Muscle layer of duodenum (tissue), 2 donors: ENCODE data around the gene ADCY2.

Source experiments
- H3K27ac ChIP-seq: one replicate; pipeline ENCODE4 v1.7.0; 2013; ENCODE audit warnings: mild to moderate bottlenecking, low read length
- H3K27me3 ChIP-seq: one replicate; pipeline ENCODE4 v1.7.0; 2013; ENCODE audit warnings: low read depth, mild to moderate bottlenecking, control low read depth, low read length
- H3K36me3 ChIP-seq, 2 donors: one replicate each; pipeline ENCODE4 v1.7.0; 2013; ENCODE audit warnings: low read length in 2 of 2, control low read depth in 1 of 2, mild to moderate bottlenecking in 1 of 2; ENCODE audit not compliant: insufficient read depth in 2 of 2, control insufficient read depth in 1 of 2
- H3K4me1 ChIP-seq, 2 donors: one replicate each; pipeline ENCODE4 v1.7.0; 2013; ENCODE audit warnings: low read length in 2 of 2, mild to moderate bottlenecking in 2 of 2, control low read depth in 1 of 2, moderate library complexity in 1 of 2; ENCODE audit not compliant: insufficient read depth in 2 of 2, control insufficient read depth in 1 of 2
- H3K4me3 ChIP-seq, 2 donors: one replicate each; pipeline ENCODE4 v1.7.0; 2013; ENCODE audit warnings: low read length in 2 of 2, low read depth in 1 of 2, mild to moderate bottlenecking in 1 of 2
- H3K9me3 ChIP-seq, 2 donors: one replicate each; pipeline ENCODE4 v1.7.0; 2013; ENCODE audit warnings: low read length in 2 of 2, control low read depth in 1 of 2, mild to moderate bottlenecking in 1 of 2; ENCODE audit not compliant: control insufficient read depth in 1 of 2
- donor health status: healthy.

Gene ADCY2

GRCh38 chr5:7816535-7816901, 420.6 kb downstream of the ADCY2 start:
- H3K36me3 ChIP-seq = no peaks in the 10 kb centered on the region
- no peaks in the 10 kb centered on the region for H3K4me1 ChIP-seq
- H3K27ac ChIP-seq = no peak overlapping the region
- no peak overlapping the region for H3K4me3 ChIP-seq
- H3K27me3 ChIP-seq = no peaks in the 10 kb centered on the region
- H3K9me3 ChIP-seq = no peaks in the 10 kb centered on the region

- H3K27ac ChIP-seq = no peak overlapping the region
- no peaks in the 10 kb centered on the region for H3K36me3 ChIP-seq
- H3K4me3 ChIP-seq = no peak overlapping the region
- no peaks in the 10 kb centered on the region for H3K9me3 ChIP-seq
- no peaks in the 10 kb centered on the region for H3K27me3 ChIP-seq
- H3K4me1 ChIP-seq = no peaks in the 10 kb centered on the region
Measured at GRCh38 chr5:7822449-7822848, 426.5 kb downstream of the ADCY2 start.

DNA sequence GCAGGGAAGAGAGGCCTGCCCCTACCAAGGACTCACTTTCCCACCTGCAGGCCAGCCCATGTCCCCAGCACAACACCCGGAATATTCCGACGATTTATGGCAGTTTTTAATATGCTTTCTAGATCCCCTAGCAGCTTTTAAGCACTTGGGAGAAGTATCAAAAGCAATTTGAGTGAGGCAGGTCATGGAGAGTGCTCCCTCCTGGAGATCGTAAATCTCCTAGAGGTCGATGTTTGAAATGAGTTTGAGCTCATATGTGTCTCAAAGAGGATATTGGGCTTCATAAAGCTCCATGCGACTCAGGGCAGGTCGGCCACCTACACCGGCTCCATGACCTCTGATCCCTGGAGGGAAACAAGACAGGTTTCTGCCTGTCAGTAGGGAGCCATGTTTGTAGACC, 427.7 kb downstream of the ADCY2 start:
- H3K27ac ChIP-seq = no peak overlapping the region
- H3K9me3 ChIP-seq = no peaks in the 10 kb centered on the region
- H3K36me3 ChIP-seq = no peaks in the 10 kb centered on the region
- H3K27me3 ChIP-seq = no peaks in the 10 kb centered on the region
- H3K4me3 ChIP-seq = no peak overlapping the region
- H3K4me1 ChIP-seq = no peaks in the 10 kb centered on the region

GRCh38 chr5:7824995-7825394, 429.1 kb downstream of the ADCY2 start:
- H3K4me3 ChIP-seq = no peak overlapping the region
- H3K4me1 ChIP-seq = no peaks in the 10 kb centered on the region
- H3K27ac ChIP-seq = no peak overlapping the region
- H3K36me3 ChIP-seq = no peaks in the 10 kb centered on the region
- H3K27me3 ChIP-seq = no peaks in the 10 kb centered on the region
- H3K9me3 ChIP-seq = no peaks in the 10 kb centered on the region

DNA sequence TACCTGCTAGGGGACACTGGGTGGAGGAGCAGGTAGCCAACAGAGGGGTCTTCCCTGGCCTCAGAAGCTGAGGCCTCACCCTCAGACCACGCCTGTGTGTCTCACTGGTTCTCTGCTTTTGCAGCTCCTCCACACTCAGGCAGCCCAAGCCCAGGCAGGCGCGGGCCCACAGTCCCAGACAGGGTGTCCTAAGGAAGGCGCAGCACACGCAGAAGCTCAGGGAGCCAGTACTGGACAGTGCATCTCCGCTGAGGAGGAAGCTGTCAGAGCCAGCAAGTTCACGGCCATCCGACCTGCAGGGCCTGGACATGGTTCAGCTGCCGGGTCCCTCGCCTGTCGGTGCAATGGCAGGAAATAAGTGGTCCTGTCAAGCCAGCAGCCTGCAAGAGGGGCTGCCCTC, 429.7 kb downstream of the ADCY2 start:
- no peaks in the 10 kb centered on the region for H3K9me3 ChIP-seq
- H3K36me3 ChIP-seq = no peaks in the 10 kb centered on the region
- H3K27me3 ChIP-seq = no peaks in the 10 kb centered on the region
- no peaks in the 10 kb centered on the region for H3K4me1 ChIP-seq
- no peak overlapping the region for H3K27ac ChIP-seq
- H3K4me3 ChIP-seq = no peak overlapping the region

- Histone ChIP-seq H3K9me3 (no peaks in the 10 kb centered on the region), H3K4me3 (no peak overlapping the region), H3K4me1 (no peaks in the 10 kb centered on the region), H3K36me3 (no peaks in the 10 kb centered on the region), H3K27ac (no peak overlapping the region), H3K27me3 (no peaks in the 10 kb centered on the region)
Measured at GRCh38 chr5:7827610-7828009, 431.7 kb downstream of the ADCY2 start.

DNA sequence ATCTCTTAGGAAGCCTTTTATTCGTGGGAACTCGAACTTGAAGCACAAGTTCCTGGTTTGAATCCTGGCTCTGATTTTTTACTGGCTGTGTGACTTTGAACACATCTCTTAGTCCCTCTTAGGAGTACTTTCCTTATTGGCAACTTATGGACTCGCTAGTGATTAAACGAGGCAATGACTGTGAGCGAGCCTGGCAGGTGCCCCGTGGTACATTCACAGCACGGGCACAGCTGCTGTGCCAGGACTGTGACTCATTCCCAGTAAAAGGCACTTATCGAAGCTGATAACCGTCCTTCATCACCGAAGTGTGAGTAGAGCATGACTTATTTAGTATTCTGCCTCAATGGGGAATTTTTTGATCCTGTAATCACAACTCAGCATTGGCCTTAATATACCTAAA, 432.3 kb downstream of the ADCY2 start:
- H3K9me3 ChIP-seq = no peaks in the 10 kb centered on the region
- no peaks in the 10 kb centered on the region for H3K27me3 ChIP-seq
- no peak overlapping the region for H3K4me3 ChIP-seq
- no peak overlapping the region for H3K27ac ChIP-seq
- no peaks in the 10 kb centered on the region for H3K36me3 ChIP-seq
- H3K4me1 ChIP-seq = no peaks in the 10 kb centered on the region

GRCh38 chr5:7834982-7835381, 439.0 kb downstream of the ADCY2 start:
- H3K36me3 ChIP-seq = no peaks in the 10 kb centered on the region
- H3K4me3 ChIP-seq = no peak overlapping the region
- no peaks in the 10 kb centered on the region for H3K27me3 ChIP-seq
- H3K27ac ChIP-seq = no peak overlapping the region
- no peaks in the 10 kb centered on the region for H3K4me1 ChIP-seq
- H3K9me3 ChIP-seq = no peaks in the 10 kb centered on the region

GRCh38 chr5:7837403-7837802, 441.5 kb downstream of the ADCY2 start:
- H3K36me3 ChIP-seq = no peaks in the 10 kb centered on the region

GRCh38 chr5:7842531-7842930, 446.6 kb downstream of the ADCY2 start:
- Histone ChIP-seq H3K27ac (no peak overlapping the region), H3K4me3 (no peak overlapping the region), H3K4me1 (no peaks in the 10 kb centered on the region), H3K27me3 (no peaks in the 10 kb centered on the region), H3K9me3 (no peaks in the 10 kb centered on the region), H3K36me3 (no peaks in the 10 kb centered on the region)

More at GRCh38 chr5:7837403-7837802, 441.5 kb downstream of the ADCY2 start:
- Histone ChIP-seq H3K9me3 (no peaks in the 10 kb centered on the region), H3K27me3 (no peaks in the 10 kb centered on the region), H3K27ac (no peak overlapping the region), H3K4me1 (no peaks in the 10 kb centered on the region), H3K4me3 (no peak overlapping the region)

DNA sequence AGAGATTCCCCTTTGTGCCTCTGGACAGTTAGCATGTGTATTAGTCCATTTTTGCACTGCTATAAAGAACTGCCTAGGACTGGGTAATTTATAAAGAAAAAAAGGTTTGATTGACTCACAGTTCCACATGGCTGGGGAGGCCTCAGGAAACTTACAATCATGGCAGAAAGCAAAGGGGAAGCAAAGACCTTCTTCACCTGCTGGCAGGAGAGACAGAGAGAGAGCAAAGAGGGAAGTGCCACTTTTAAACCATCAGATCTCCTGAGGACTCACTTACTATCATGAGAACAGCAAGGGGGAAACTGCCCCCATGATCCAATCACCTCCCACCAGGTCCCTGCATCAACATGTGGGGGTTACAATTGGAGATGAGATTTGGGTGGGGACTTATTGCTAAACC, 449.0 kb downstream of the ADCY2 start:
- H3K36me3 ChIP-seq = no peaks in the 10 kb centered on the region
- no peak overlapping the region for H3K4me3 ChIP-seq
- no peak overlapping the region for H3K27ac ChIP-seq
- H3K27me3 ChIP-seq = peaks cover 10% of the 10 kb centered on the region
- H3K4me1 ChIP-seq = peaks cover 0 to 5% of the 10 kb centered on the region in 2 donors
- H3K9me3 ChIP-seq = no peaks in the 10 kb centered on the region

DNA sequence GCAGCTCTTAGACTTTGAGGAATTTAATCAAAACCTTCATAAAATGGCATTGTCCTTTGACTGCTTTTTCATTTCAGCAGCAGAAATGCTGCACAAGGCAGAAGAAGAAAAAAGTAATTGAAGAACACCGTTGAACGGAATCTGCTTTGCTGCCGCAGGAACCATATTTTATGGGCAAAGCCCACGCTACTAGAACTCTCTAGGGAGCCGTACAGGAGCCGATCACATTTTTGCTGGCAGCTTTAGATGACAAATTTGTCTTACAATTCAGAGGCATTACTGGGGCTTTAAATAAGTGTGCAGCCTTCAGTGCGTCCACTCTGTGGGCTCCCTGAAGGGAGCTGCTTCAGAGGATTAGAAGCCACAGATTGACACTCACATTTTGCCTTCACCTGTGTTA, 449.6 kb downstream of the ADCY2 start:
- Histone ChIP-seq H3K9me3 (no peaks in the 10 kb centered on the region), H3K27me3 (peaks cover 10% of the 10 kb centered on the region), H3K4me1 (peaks cover 0 to 8% of the 10 kb centered on the region in 2 donors), H3K27ac (no peak overlapping the region), H3K4me3 (no peak overlapping the region), H3K36me3 (no peaks in the 10 kb centered on the region)
